Frontal cortex (tissue), 4 donors: ENCODE measurements around the gene MCTP2. TPM values are rescaled to one million over a fixed set of nuclear protein-coding genes. Genes with fewer than 3 reads are reported as not detected.

Experiments
- DNase-seq, 2 donors: peaks; one replicate each; pipeline ENCODE4 v3.0.0; 2012; ENCODE audit warnings: low spot score in 2 of 2
- FAIRE-seq: peaks from 2 replicates; lab custom pipeline; 2012; peaks lifted over from hg19 to GRCh38; lab: Jason Lieb, UNC
- total RNA-seq: library from RNA; depleted of rRNA; stranded (reverse); fragments of >200 nt; gene quantifications from one replicate; pipeline ENCODE4 v1.2.3, GENCODE V29; 2014
- donor health status: control.
- donor health status: control.
- donor health status: control.

Gene MCTP2
- total RNA-seq, 1 donor from 2014 or later = 1.2 TPM

DNA sequence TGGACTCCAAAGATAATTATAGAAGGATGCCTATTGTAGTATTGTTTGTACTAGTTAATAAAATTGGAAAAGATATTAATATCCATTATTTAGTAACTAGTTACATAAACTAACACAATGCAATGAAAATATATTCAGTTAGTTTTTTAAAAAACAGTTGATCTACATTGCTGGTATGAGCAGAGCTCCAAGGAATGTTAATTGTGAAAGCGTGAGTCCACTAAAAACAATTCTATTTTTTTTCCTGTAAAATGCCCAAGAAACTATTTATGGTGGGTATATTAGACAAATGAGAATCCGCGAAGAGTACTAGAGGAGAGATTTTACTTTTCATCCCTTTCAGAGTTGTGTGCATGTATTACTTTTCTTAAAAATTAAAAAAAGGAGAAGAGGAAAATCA, 104.3 kb downstream of the MCTP2 start:
- no peak for DNase-seq
- no peak for FAIRE-seq

DNA sequence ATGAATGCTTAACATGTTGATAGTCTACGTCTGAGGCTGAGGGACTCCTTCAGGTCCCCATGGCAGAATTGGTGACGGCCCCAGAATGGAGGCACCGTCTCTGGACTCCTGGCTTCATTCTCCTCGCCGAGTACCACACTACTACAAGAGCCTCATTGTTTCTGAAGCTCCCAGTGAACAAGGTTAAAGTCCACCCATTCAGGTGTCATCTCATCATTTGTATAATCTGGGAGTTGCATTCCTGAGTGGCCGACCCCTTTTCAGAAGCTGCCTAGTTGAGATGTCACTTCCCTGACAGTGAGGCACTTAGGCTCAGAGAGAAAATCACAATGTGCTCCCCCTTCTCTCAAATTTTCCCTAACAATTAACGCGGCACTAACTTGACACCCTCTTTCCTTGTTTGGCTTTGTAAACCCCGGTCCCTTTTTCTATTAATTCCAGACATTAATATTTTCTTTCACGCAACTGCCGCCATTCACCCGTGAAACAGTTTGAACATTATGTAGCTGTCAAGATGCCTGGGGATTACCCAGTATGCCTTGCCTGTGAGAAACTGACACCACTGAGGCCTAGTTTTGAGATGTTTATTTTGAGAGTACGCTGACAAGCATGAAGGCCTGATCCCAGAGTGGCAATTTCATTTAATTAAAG, 105.6 kb downstream of the MCTP2 start:
- DNase-seq = no peak
- FAIRE-seq = no peak

DNA sequence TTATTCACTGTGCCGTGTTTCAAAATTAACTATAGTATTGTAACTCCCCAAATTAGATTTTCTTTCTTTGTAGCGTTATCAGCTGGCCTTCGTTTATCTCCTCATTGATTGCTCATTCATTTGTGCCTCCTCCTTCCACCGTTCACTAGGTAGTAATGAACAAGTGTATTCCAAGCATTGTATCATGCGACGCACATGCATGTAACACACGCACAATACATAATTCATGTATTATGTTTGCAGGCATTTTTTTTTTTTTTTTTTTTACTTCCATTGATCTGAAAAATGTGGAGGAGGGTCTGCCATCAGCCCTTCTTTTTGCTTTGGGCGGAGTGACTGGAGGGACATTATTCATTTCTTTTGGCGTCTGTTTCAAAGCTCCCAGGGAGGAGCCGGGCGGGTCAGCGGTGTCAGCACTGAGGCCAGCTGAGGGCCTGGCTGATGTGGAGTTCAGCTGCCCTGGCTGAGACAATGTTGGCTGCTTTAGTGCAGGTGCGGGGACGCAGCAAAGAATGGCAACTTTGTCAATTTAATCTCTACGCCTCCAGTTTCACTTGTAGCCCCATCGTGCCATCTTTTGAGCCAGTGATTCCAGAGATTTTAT, 107.0 kb downstream of the MCTP2 start:
- DNase-seq (no peak), FAIRE-seq (no peak)

DNA sequence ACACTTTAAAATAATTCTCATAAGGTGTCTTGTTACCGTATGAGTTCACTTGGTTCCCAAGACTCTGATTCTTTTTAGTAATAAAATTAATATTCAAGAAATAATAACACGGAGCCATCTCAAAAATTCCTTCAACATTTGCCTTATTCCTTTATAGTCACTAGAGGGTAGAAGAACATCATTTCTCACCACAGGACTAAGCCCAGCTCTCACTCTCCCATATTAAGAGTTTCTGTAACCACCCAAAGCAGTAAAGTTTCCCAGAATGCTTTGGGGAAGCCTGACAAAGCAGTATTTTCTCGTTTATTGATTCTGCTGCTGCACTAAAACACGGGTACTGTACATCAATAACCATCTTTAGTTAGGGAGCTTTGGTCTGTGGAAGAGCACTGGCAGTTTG, 114.9 kb downstream of the MCTP2 start:
- FAIRE-seq = no peak
- DNase-seq = no peak

DNA sequence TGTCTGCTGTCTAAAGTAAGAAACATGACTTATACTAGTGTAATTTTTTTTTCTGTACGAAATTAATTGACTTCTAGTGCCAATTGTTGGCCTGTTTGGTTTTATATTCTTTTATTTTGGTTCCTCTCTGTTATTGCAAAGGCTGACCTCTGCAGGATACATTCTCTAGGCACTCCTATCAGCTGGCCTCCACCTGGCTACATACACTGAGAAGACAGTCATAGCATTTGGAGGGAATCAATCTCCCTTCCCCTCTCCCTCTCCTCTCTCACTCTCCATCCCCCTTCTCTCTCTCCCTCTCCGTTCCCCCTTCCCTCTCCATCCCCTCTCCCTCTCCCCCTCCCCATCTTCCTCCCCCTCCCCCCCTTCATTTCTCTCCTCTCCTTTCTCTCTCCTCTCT, 116.7 kb downstream of the MCTP2 start:
- no peak for FAIRE-seq
- DNase-seq = no peak

DNA sequence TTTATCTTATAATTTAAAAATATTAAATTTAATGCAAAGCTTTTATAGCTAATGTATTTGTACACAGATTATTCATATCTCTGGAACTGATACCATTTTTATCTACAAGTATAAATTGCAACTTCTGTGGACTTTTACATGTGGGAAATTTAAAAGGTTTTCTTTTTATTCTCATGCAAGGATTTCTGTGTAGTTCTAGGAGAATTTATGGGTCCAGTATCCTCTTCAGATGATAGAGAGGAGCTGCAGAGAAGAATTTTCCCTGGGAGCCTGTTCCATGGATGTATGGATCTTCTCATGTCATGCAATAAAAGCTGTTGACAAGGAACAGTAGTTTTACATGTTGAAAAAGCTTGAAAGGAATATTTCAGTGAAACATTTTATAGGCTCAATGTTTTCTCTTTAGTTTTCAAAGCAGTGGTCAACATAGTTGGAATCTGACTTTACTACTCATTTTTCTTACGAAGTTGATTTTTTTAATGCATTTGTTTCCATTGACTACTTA, 119.7 kb downstream of the MCTP2 start:
- FAIRE-seq = no peak
- DNase-seq = no peak

DNA sequence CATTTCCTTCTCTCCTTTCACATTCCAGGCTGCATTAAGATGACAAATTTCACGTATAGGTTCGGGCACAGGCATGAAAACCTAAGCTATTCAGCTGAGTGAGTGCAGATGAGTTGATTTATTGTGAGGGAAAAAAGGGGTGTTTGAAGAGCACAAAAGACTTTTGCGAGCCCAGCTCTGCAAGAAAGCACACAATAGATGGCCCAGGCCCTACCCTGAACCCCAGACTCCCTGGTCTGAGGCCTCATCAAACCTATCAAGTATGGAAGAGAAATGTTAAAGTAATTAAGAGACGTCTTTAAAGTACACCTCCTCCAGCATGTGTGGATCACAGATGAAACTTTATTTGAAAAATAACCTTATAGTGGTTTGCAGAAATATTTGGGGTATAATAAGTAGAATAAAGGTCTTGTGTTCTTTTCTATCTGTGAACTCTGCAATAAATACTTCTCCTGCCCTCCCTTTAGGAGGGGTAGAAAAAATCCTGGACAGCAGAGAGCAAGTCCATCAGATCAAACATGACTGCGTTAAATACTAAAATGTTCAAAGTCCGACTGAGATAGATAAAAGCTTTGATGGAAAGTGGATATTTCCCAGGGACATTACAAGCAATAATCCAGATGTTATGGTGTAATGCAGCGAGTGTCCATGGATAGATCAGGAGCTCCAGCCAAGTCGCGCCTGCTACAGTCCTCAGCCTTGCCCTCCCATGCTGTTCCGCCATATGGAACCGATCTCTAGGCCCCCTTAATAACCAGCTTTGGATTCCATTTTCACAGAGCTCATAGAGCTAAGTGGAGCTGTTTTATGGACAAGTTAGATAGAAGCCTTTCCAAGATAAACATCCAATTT, 121.5 kb downstream of the MCTP2 start:
- FAIRE-seq (no peak), DNase-seq (no peak)

DNA sequence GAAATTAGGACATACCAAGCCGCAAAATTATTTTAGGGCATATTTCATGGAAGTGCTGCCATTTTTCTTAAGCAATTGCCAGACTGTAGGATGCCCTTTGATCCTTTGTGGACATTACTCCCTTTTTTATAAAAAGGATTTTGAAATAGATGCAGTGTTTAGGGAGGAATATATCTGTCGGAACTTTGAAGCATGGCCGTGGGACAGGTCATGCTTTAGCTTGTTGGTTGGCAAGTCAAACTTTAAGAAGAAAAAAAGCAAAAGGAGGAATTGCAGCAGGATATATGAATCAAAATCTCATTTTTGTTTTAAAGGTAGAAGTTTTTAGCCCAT, 122.1 kb downstream of the MCTP2 start:
- no peak for FAIRE-seq
- DNase-seq = no peak

DNA sequence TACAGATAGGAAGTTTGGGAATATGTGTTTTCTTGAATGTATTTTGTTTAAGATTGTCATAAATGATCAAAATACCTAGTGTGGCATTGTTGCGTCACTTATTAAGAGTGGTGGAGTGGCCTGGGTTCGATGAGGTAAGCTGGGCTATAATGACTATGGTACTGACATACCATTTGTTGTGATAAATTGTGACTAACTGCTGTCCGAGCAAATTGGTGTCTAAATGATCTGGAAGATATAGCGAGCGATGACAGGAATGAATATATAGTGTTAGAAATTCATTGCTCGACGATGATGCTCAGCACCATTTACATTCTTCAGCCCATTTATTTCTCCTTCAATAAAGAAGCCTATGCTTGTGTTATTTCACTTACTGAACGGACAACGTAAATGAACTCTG, 123.3 kb downstream of the MCTP2 start:
- DNase-seq (no peak), FAIRE-seq (no peak)

DNA sequence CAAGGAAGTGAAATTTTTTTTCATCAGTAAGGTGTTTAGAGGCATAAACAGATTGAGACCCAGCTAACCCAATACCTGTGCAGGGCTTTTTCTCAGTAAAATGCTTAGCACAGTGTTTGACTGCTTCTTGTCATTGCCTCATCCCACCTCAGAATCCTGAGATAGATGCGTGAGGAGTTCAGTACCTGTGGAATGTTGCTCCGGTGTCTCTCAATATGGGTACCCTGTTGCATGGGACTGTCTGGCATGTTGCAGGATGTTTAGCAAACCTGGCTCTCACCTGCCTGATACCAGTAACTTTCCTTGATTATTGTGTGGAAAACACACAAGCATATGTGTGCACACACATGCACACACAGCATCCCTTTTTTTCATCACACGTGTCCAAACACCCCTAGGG, 128.4 kb downstream of the MCTP2 start:
- FAIRE-seq = no peak
- no peak for DNase-seq

DNA sequence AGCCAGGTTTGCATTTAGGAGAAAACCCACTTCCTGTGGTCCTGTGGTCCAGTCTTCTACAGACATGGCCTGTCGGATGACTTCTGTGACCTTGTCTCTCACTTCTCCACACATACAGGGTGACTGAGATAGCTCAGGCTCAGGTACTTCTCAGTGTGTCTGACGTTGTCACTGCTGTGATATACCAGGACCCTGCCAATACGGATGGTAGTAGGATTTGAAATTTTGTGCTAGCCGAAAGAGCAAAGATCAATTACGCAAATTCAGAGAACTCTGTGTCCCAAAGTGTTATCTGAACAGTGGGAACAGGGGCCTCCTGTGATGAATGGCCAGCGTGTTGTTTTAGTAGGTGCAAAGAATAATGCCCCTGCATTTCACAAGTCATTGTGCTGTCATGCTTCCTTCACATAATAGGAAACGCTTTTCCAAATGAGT, 128.9 kb downstream of the MCTP2 start:
- DNase-seq (no peak), FAIRE-seq (no peak)

DNA sequence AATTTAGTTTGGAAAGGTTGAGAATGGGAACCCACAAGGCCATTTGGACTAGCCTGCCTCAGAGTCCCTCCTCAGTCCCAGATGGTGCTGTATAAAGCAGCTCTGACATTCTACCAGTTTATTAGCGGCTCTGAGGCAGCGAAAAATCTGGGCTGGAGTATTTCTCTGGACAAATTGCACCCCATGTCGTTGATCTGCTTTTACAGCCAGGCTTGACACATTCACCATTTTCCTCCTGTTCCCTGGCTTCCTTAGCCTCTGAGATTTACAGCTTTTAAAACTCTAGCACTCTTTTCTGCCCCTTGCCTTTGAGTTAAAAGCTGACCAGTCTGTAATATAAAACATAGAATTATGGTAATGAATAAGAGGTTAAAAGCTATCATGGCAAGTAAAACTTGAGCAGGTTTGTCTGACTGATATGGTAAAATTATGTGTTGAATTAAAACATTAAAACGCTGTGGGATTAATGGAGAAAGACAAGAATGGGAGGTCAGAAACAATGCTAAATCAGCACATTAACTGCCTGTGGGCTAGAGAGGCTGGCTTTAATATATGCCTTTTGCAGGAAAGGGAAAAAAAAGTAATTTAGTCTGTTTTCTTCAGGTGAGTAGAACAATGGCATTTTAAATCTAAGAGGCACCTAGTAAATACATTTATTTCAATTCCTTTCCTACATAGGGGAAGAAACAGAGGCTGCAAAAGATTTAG, 131.2 kb downstream of the MCTP2 start:
- FAIRE-seq (no peak), DNase-seq (no peak)

DNA sequence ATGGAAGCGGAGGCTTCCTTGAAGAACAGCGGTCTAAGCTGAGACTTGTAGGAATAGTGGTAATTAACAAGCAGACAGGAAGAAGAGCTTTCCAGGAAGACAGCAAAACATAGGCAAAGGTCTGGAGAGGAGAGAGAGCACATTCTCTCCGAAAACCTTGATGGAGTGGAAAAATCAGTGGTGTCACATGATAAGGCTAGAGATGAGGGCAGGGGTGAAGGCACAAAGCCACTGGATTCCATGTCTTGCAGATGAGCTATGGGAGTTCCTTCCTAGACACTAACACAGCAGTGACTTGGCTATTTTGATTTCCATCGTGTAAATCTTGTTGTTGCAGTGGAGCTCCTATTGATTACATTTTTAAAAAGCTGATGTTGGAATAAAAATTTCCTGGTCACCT, 132.0 kb downstream of the MCTP2 start:
- FAIRE-seq (no peak), DNase-seq (no peak)

DNA sequence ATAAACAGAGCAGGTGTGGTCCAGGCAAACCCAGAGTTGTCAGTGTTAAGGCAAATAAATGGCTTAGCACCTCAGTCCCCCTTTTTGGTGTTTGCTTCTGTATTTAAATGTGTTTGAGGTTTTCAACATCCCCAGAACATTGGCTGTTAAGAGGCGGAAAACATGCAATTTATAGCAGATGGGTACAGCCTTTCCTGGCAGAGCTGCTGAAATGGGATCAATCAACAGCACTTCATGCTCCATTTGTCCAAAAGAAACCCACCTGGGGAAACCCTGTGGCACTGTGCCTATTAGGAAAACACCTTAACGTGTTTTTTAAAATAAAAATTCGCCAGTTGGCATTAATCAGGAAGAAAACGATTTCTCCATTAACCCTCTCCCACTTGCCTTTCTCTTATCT, 135.4 kb downstream of the MCTP2 start:
- DNase-seq = no peak
- FAIRE-seq = no peak

DNA sequence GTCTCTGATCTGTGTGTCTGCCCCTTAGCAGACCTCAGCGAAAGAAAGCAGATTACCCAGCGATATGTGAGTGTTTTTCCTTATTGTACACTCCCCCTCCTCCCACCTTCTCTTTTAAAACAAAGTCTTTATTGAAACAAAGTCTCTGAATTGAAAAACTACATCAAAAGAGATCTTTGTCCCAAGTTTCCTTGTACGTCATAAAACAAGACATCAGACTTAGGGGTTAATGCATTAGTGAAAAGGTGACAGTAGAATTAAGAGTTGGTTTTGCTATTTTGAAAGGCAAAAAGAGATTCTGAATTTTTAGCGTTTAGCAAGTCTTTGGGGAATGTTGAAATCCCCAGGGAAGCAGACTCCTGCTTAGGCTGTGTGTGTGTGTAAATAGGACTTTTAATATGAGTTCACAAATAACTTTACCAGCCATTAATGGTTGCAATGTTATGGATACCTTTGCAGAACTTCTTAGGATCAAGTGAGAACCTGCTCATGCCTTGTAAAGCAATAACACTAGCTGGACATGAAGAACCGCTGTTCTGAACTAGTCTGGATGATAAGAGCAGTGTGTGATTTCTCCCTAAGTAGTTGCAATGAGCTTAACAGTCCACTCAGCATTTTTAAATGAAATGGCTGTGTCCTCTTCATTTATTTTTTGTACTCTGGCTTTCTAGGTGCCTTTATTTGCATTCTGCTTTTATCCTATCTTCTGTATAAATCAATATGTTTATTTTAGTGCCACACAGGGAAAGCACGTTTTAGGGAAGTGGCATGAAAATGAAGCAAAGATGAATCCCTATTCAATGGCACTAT, 136.6 kb downstream of the MCTP2 start:
- FAIRE-seq (no peak), DNase-seq (no peak)

DNA sequence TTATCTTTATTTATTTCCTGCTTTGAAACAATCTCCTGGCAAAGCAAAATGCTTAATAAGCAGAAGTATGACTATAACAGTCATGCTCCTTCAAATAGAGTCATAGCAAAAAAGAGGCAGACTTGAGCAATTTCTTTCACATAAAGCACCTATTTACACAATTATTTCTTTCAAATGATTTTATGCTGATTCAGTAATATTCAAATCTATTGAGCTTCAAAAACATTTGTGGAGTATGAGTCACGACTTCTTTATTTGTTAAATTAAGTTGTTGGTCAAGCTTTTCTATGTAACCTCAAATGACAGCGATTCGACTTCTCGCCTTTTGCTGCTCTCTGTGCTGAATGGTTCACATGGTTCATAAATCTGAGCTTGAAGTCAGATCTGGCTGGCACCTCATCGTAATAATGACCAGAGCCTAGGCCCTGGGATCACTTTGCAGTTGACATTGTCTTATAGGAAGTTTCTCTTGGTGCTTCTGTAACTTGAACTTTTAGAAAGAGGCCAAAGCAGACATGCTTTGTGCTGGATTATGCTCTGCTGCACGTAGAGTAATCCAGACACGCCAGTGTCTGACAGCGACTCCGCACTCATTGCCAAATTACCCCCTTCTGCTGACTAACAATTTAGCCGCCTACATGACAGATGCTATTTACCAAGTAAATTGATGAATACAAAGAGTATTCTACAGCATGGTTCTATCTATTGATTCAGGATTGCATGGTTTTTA, 139.0 kb downstream of the MCTP2 start:
- DNase-seq = no peak
- no peak for FAIRE-seq

DNA sequence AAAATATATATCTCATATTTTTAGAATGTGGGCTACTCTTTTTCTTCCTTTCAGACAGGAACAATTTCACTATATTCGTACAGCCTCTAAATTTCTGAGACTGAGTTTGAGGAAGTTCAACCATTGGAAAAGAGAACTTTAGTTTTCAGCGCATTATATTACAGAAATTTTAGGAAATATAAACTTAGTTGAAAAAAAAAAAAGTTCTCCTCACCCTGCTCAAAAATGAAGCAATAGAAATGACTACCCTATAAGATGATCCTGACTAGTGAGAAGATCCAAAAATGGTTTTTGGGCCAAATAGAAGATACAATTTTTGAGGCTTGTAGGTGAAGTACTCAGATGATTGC, 139.6 kb downstream of the MCTP2 start:
- FAIRE-seq (no peak), DNase-seq (no peak)

DNA sequence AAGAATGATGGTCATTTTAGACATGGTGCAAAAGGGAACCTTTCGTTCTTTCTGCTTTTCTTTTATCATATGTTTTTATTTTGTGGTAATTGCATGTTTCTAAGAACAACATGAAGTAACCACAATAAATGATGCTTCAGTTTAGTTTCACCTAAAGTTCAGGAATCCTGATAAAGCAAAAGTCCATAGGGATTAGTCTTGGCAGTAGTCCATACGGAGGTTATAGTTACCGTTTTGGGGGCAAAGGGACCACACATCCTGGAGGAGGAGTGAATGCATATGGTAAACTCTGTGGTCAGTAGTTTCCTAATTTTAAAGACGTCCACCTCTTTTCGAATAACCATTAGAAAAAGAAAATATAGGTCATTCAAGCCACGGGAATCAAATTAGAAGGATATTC, 141.5 kb downstream of the MCTP2 start:
- no peak for DNase-seq
- FAIRE-seq = no peak

DNA sequence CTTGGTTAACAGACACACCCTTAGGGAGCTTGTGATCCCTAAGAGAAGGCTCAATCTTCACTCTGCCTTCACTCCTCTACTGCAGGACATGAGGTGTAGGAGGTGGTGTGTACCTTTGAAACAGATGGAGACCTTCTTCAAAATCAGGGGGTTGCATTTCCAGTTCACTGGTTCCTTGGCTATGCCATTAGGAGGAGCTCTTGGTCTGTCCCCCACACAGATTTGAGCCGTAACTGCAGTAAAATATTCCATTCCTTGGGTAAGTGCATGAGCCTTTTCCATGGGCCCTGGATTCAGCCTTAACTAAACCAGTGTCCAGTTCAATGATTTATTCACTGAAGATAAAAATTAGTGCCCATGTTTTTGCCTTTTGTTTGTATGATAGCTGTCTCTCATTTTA, 144.6 kb downstream of the MCTP2 start:
- no peak for DNase-seq
- FAIRE-seq = no peak
